NB4 (cell line): ENCODE results near the gene ZSCAN22.

Experiments used
- CTCF ChIP-seq: IDR thresholded peaks from one replicate; pipeline ENCODE4 v1.5.1; 2012; ENCODE audit warnings: low read depth, low read length
- MYC ChIP-seq: IDR thresholded peaks from 2 replicates; pipeline ENCODE4 v1.6.1; 2011; ENCODE audit warnings: low read depth, low read length
- POLR2A ChIP-seq: IDR thresholded peaks from 2 replicates; pipeline ENCODE4 v1.6.1; 2011; ENCODE audit warnings: mild to moderate bottlenecking; ENCODE audit not compliant: insufficient read length; ENCODE audit errors: extremely low read depth
- TF ChIP-seq, protein P1 (sequence below): IDR thresholded peaks from 2 replicates; pipeline ENCODE4 v1.6.1; 2011; ENCODE audit warnings: low read depth, low read length

GRCh38 chr19:58305065-58305931 is 21.5 kb upstream of the ZSCAN22 start, which contains the start of gene ERVK3-1:
- TF ChIP-seq CTCF (no peak), POLR2A (peak; percentile 87), MYC (peak; percentile 70; the same call in 1 of the 2 replicates)
- TF ChIP-seq, protein P1, sequence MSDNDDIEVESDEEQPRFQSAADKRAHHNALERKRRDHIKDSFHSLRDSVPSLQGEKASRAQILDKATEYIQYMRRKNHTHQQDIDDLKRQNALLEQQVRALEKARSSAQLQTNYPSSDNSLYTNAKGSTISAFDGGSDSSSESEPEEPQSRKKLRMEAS, result no peak; the same call in 1 of the 2 replicates
